CD4-positive, CD25-positive, alpha-beta regulatory T cell (primary cell): ENCODE data around the gene MSI2. TPM values are rescaled to one million over a fixed set of nuclear protein-coding genes. Genes with fewer than 3 reads are reported as not detected.
A peak's percentile ranks its signal among the peaks of the same experiment; 100 is the strongest.

Experiments
- ATAC-seq, 2 donors: fragments of 150-1000 bp; cut with Tn5 transposase; one replicate each; pipeline ENCODE4 v1.10.0; 2021; ENCODE audit warnings: low read depth in 2 of 2, moderate number of reproducible peaks in 2 of 2, moderate library complexity in 1 of 2
- DNase-seq, 3 donors: peaks; one replicate each; pipeline versions ENCODE4 v3.0.0 to v3.0.0-alpha.2; 2012 to 2022; ENCODE audit warnings: mixed read lengths in 1 of 3
- H3K27ac ChIP-seq: one replicate; pipeline ENCODE4 v1.7.0; 2013; ENCODE audit warnings: mild to moderate bottlenecking, low read length; ENCODE audit not compliant: insufficient read depth, poor library complexity, severe bottlenecking
- H3K27me3 ChIP-seq: one replicate; pipeline ENCODE4 v1.7.0; 2013; ENCODE audit warnings: low read length; ENCODE audit not compliant: control insufficient read depth, insufficient read depth
- H3K36me3 ChIP-seq: one replicate; pipeline ENCODE4 v1.7.0; 2013; ENCODE audit warnings: mild to moderate bottlenecking, low read length, moderate library complexity; ENCODE audit not compliant: control insufficient read depth, insufficient read depth
- H3K4me1 ChIP-seq: 2 replicates; pipeline ENCODE4 v1.7.0; 2013; ENCODE audit warnings: mild to moderate bottlenecking, low read length; ENCODE audit not compliant: insufficient read depth, control insufficient read depth, poor library complexity, severe bottlenecking
- H3K4me3 ChIP-seq: one replicate; pipeline ENCODE4 v1.7.0; 2013; ENCODE audit warnings: low read depth, mild to moderate bottlenecking, low read length, moderate library complexity
- H3K9me3 ChIP-seq, 2 experiments: 1 replicate in 1 of 2; 2 replicates in 1 of 2; pipeline ENCODE4 v1.7.0; 2013; ENCODE audit warnings: low read length in 2 of 2, mild to moderate bottlenecking in 1 of 2, moderate library complexity in 1 of 2; ENCODE audit not compliant: control insufficient read depth in 2 of 2
- H3K27ac Mint-ChIP-seq, 3 donors: one replicate each; pipeline ENCODE4 v1.8.0; 2020 to 2022; ENCODE audit warnings: mild to moderate bottlenecking in 3 of 3, mixed read lengths in 3 of 3, moderate library complexity in 2 of 3
- H3K27me3 Mint-ChIP-seq: one replicate; pipeline ENCODE4 v1.8.0; 2022; ENCODE audit warnings: mild to moderate bottlenecking, mixed read lengths
- H3K36me3 Mint-ChIP-seq: one replicate; pipeline ENCODE4 v1.8.0; 2020; ENCODE audit warnings: mixed read lengths
- H3K4me1 Mint-ChIP-seq, 4 donors: one replicate each; pipeline ENCODE4 v1.8.0; 2020 to 2022; ENCODE audit warnings: mixed read lengths in 4 of 4, mild to moderate bottlenecking in 1 of 4
- H3K4me3 Mint-ChIP-seq, 4 donors: one replicate each; pipeline ENCODE4 v1.8.0; 2020 to 2022; ENCODE audit warnings: mild to moderate bottlenecking in 4 of 4, mixed read lengths in 4 of 4, moderate library complexity in 3 of 4
- H3K9me3 Mint-ChIP-seq, 7 donors: one replicate each; pipeline ENCODE4 v1.8.0; 2020 to 2022; ENCODE audit warnings: mixed read lengths in 7 of 7, mild to moderate bottlenecking in 3 of 7, moderate library complexity in 2 of 7
- polyA plus RNA-seq, 4 donors: library from polyadenylated mRNA; unstranded; fragments of 300-500 nt; fragmentation: Illumina TruSeq; gene quantifications; one replicate each; pipeline ENCODE4 v1.2.3, GENCODE V29; 2021
- total RNA-seq: library from RNA; stranded (reverse); gene quantifications from one replicate; pipeline ENCODE4 v1.2.3, GENCODE V29; 2022

The MSI2 gene
- total and polyA plus RNA-seq, 5 donors from 2014 or later: 3.2 to 177 (median 3.4) TPM

DNA sequence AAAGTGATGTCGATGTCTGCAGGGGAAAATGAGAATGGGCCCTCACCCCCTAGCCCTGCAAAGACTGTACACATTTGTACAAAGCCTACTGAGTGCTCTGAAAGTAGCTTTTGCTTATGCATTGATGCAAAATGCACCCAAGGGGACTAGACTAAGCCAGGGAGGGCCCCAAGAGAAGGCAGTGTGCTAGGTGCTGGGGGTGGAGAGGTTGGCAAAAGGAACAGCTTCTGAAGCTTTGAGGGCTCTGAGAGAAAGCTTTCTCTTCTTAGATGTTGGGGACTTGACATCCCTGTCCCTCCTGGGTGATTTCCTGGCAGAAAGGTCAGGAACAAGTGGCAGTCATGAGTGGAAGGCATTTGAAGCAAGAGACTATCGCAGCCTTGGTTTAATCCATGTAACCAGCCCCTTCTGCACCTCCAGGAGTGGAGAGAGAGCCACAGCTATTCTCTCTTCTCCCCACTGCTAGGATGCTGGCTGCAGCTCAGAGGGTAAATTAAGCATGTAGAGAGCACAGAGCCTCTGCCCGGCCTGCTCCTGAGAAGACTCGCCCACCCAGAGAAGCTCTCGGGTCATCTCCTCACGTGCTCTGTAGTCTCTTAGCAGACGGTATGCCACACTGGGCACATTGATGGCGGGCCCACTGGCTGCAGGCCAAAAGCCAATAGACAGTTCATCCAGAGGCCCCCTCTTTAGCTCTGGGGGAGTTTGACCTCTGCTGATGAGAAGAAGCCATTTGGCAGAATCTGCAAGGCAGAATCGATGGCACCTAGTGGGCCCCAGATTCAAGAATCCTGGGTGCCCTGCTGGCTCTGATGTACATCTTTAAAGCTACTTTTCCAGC lies 221.4 kb downstream of the MSI2 start:
- Histone ChIP-seq H3K36me3 (no peaks in the 10 kb centered on the region), H3K27me3 (no peaks in the 10 kb centered on the region), H3K4me1 (peaks cover 7% of the 10 kb centered on the region), H3K9me3 (no peaks in the 10 kb centered on the region), H3K27ac (no peak overlapping the region), H3K4me3 (no peak overlapping the region)
- peak overlapping the region in 1 of 3 donors; percentile 18 for H3K27ac Mint-ChIP-seq
- no peaks in the 10 kb centered on the region for H3K9me3 Mint-ChIP-seq
- H3K4me1 Mint-ChIP-seq: peaks cover 5 to 67% (median 44%) of the 10 kb centered on the region in 4 donors
- DNase-seq: no peak
- peaks cover 16% of the 10 kb centered on the region for H3K36me3 Mint-ChIP-seq
- no peak for ATAC-seq
- H3K4me3 Mint-ChIP-seq: peak overlapping the region in 1 of 4 donors; percentile 8
- H3K27me3 Mint-ChIP-seq: peaks cover 4% of the 10 kb centered on the region

GRCh38 chr17:57478478-57479250 lies 222.3 kb downstream of the MSI2 start:
- H3K27me3 ChIP-seq: no peaks in the 10 kb centered on the region
- ATAC-seq (no peak), DNase-seq (no peak)
- peaks cover 9 to 74% (median 53%) of the 10 kb centered on the region in 4 donors for H3K4me1 Mint-ChIP-seq
- H3K36me3 Mint-ChIP-seq: peaks cover 16% of the 10 kb centered on the region
- no peaks in the 10 kb centered on the region for H3K9me3 Mint-ChIP-seq
- H3K27ac ChIP-seq: no peak overlapping the region
- H3K27ac Mint-ChIP-seq: peak overlapping the region in 1 of 3 donors; percentile 37
- H3K27me3 Mint-ChIP-seq: peaks cover 4% of the 10 kb centered on the region
- no peaks in the 10 kb centered on the region for H3K36me3 ChIP-seq
- H3K4me3 Mint-ChIP-seq: no peak overlapping the region
- no peaks in the 10 kb centered on the region for H3K9me3 ChIP-seq
- H3K4me3 ChIP-seq: no peak overlapping the region
- H3K4me1 ChIP-seq: peaks cover 7% of the 10 kb centered on the region

DNA sequence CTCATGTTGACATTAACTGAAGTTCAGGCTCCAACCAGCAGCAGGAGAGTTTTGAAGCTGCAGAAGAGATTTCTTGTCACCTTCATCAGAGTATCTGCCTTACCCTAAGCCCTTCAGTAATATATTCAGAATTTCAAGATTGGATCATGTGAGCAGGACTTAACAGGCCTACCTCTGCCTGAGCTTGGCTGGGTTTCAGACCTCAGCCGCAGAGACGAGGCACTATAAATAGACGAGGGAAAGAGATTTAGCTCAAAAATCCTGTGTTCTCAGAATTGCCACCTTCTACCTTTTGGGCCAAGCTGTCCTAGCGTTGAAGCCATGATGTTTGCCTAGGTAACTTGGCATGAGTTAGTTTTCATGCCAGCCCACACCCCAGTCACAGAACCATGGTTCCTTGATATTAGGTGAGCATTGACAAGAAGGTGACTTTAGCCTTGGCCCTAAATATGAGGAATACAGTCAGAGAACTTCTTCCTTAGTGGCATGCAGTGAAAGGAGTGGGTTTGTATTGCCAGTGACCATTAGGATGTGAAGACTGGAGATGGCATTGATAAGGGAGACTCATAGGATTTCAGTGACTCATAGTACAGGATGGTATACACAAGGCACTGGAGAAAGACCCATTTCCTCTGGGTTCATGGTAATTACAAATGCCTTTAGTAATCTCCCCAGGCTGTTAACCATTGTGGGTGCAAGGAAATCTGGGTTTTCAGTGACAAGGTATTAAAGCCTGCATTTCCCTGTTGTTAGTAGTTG lies 224.3 kb downstream of the MSI2 start:
- Histone ChIP-seq H3K27me3 (no peaks in the 10 kb centered on the region), H3K4me1 (peaks cover 20% of the 10 kb centered on the region), H3K36me3 (no peaks in the 10 kb centered on the region), H3K4me3 (no peak overlapping the region), H3K9me3 (no peaks in the 10 kb centered on the region), H3K27ac (no peak overlapping the region)
- Mint-ChIP-seq H3K27ac (peak overlapping the region in 2 of 3 donors; percentile 28 to 72), H3K4me3 (peak overlapping the region in 2 of 4 donors; percentile 4 to 11), H3K27me3 (no peaks in the 10 kb centered on the region), H3K9me3 (no peaks in the 10 kb centered on the region), H3K36me3 (peaks cover 15% of the 10 kb centered on the region), H3K4me1 (peaks cover 9 to 81% (median 67%) of the 10 kb centered on the region in 4 donors)
- DNase-seq (no peak), ATAC-seq (no peak)

DNA sequence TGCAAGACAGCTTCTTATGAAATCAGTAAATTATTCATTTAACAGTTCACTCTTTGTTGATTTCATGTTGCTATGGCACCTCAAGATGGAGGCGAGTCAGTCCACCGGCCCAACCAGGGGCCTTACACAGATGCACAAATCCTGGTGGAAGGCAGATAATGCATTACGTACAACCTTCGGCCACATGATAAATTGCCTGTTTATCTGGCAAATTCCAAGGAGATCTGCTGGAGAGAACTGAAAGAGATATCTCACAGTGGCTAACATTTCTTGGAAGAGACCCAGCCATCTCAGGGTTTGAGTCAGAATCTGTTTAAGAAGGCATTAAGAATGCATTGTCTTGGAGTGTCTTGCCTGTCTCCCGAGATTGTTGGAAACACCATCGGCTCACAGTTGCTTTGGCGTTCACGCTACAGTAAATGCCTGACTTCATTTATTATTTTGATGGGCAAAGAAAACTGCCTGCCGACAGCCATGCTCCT lies 225.6 kb downstream of the MSI2 start:
- peaks cover 14 to 85% (median 68%) of the 10 kb centered on the region in 4 donors for H3K4me1 Mint-ChIP-seq
- no peaks in the 10 kb centered on the region for H3K9me3 ChIP-seq
- no peak overlapping the region for H3K27ac ChIP-seq
- H3K27me3 ChIP-seq: no peaks in the 10 kb centered on the region
- H3K27me3 Mint-ChIP-seq: no peaks in the 10 kb centered on the region
- H3K27ac Mint-ChIP-seq: no peak overlapping the region
- ATAC-seq (no peak), DNase-seq (no peak)
- peaks cover under 1% of the 10 kb centered on the region for H3K36me3 ChIP-seq
- no peak overlapping the region for H3K4me3 ChIP-seq
- H3K4me3 Mint-ChIP-seq: no peak overlapping the region
- peaks cover 11% of the 10 kb centered on the region for H3K36me3 Mint-ChIP-seq
- H3K9me3 Mint-ChIP-seq: no peaks in the 10 kb centered on the region
- H3K4me1 ChIP-seq: peaks cover 25% of the 10 kb centered on the region

DNA sequence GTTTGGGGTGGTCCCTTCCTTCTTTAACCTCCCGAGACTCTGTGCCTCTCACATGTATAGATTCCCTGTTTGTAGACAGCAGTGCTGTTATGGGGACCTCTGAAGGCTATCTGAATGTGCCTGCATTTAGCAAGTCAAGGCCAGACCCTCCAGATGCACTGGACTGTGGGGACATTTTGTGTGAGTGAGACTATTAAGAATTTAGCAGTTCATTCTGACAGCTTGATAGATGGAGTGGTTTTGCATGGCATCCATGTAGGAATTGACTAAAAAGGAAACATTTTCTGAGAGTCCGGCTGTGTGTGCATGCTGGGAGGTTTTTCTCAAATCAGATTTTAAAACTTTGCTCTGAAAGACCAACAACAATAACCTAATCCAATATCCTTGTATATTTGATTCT lies 226.3 kb downstream of the MSI2 start:
- H3K4me3 Mint-ChIP-seq: peak overlapping the region in 1 of 4 donors; percentile 53
- no peak overlapping the region for H3K27ac ChIP-seq
- ATAC-seq: no peak
- H3K27ac Mint-ChIP-seq: peak overlapping the region in 1 of 3 donors; percentile 52
- no peaks in the 10 kb centered on the region for H3K27me3 Mint-ChIP-seq
- H3K4me1 ChIP-seq: peaks cover 25% of the 10 kb centered on the region
- H3K9me3 Mint-ChIP-seq: no peaks in the 10 kb centered on the region
- no peak overlapping the region for H3K4me3 ChIP-seq
- H3K4me1 Mint-ChIP-seq: peaks cover 14 to 87% (median 70%) of the 10 kb centered on the region in 4 donors
- no peak for DNase-seq
- H3K36me3 Mint-ChIP-seq: peaks cover 11% of the 10 kb centered on the region
- peaks cover 3% of the 10 kb centered on the region for H3K36me3 ChIP-seq
- H3K9me3 ChIP-seq: no peaks in the 10 kb centered on the region
- no peaks in the 10 kb centered on the region for H3K27me3 ChIP-seq

- peaks cover 25% of the 10 kb centered on the region for H3K4me1 ChIP-seq
- H3K4me3 ChIP-seq: no peak overlapping the region
- H3K9me3 Mint-ChIP-seq: no peaks in the 10 kb centered on the region
- H3K27me3 Mint-ChIP-seq: no peaks in the 10 kb centered on the region
- DNase-seq: no peak
- H3K36me3 ChIP-seq: peaks cover 3% of the 10 kb centered on the region
- no peak for ATAC-seq
- H3K27ac Mint-ChIP-seq: peak overlapping the region in 2 of 3 donors; percentile 84 to 91
- peaks cover 4% of the 10 kb centered on the region for H3K36me3 Mint-ChIP-seq
- H3K4me3 Mint-ChIP-seq: peak overlapping the region in 3 of 4 donors; percentile 40 to 53 (median 48)
- H3K27ac ChIP-seq: no peak overlapping the region
- peaks cover 14 to 87% (median 68%) of the 10 kb centered on the region in 4 donors for H3K4me1 Mint-ChIP-seq
- no peaks in the 10 kb centered on the region for H3K27me3 ChIP-seq
- H3K9me3 ChIP-seq: no peaks in the 10 kb centered on the region
Measured at GRCh38 chr17:57484081-57484666, 227.9 kb downstream of the MSI2 start.
